Measurements from ENCODE around the gene ALKBH2. TPM values are rescaled to one million over a fixed set of nuclear protein-coding genes. Genes with fewer than 3 reads are reported as not detected.

Gene ALKBH2
- total RNA-seq, 6 donors from 2014 or later: 1.9 to 16.4 (median 12.4) TPM

GRCh38 chr12:109044241-109044640 lies 49.0 kb downstream of the ALKBH2 start:
- Histone ChIP-seq H3K27ac (no peak overlapping the region), H3K4me3 (no peak overlapping the region), H3K36me3 (no peaks in the 10 kb centered on the region), H3K9me3 (peaks cover 0 to 3% (median 1%) of the 10 kb centered on the region in 4 donors), H3K27me3 (no peaks in the 10 kb centered on the region), H3K4me1 (no peaks in the 10 kb centered on the region)
- TF ChIP-seq POLR2A (IDR thresholded peaks at IDR 0.05) (no peak), EP300 (IDR thresholded peaks at IDR 0.05) (no peak), CTCF (IDR thresholded peaks at IDR 0.05) (no peak), POLR2AphosphoS5 (IDR thresholded peaks at IDR 0.05) (no peak)
- ATAC-seq (ENCODE audit: low FRiP score in 2 of 2) (no peak), DNase-seq (no peak)
- 79 to 85% methylated on average over 5 of the region's 5 CpGs for WGBS, 2 donors

Small RNA genes lying within 50 kb of the gene (small RNA-seq; reads per million reads assigned to genes)
- 0 reads per million in 4 donors for gene RNA5SP372

Other genes starting within 250 kb of the ALKBH2 start
- gene SSH1, start 235.9 kb downstream of the ALKBH2 start, total RNA-seq: 10 to 100 TPM; 23.9 to 66.0 (median 43.8) TPM
- gene DAO, start 213.4 kb downstream of the ALKBH2 start, total RNA-seq: not detected
- not detected for gene SVOP, start 72.4 kb downstream of the ALKBH2 start, total RNA-seq
- gene USP30, start 40.9 kb downstream of the ALKBH2 start, total RNA-seq: 10 to 100 TPM in 5 of 6 donors, 1 to 10 TPM in 1; 10.0 to 18.0 (median 15.0) TPM
- gene UNG, start 4.1 kb upstream of the ALKBH2 start, total RNA-seq: 10 to 100 TPM in 4 of 6 donors, 1 to 10 TPM in 2; 8.2 to 27.6 (median 15.5) TPM
- gene ACACB, start 23.1 kb upstream of the ALKBH2 start, total RNA-seq: 100 to 1,000 TPM in 2 of 6 donors, 10 to 100 TPM in 4; 26.3 to 202 (median 36.3) TPM
- 1 to 10 TPM in 2 of 6 donors, under 1 TPM in 1, not detected in 3; 0.49 to 5.2 (median 1.1) TPM for gene FOXN4, start 215.8 kb upstream of the ALKBH2 start, total RNA-seq

Data from upper lobe of left lung (tissue), 6 donors.